HG03354 (cell line): ENCODE measurements around the gene SLA2.
"Not testable (repeated sequence)": the region's sequence is repeated elsewhere in the genome, so short reads cannot be mapped to it uniquely, and the experiment has no call there.

ENCODE experiments used
- ATAC-seq: cut with Tn5 transposase; IDR thresholded peaks from one replicate; pipeline ENCODE4 v1.9.1; 2021; ENCODE audit warnings: mild to moderate bottlenecking; ENCODE audit not compliant: unreplicated experiment, poor library complexity, severe bottlenecking

Gene SLA2, protein sequence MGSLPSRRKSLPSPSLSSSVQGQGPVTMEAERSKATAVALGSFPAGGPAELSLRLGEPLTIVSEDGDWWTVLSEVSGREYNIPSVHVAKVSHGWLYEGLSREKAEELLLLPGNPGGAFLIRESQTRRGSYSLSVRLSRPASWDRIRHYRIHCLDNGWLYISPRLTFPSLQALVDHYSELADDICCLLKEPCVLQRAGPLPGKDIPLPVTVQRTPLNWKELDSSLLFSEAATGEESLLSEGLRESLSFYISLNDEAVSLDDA

DNA sequence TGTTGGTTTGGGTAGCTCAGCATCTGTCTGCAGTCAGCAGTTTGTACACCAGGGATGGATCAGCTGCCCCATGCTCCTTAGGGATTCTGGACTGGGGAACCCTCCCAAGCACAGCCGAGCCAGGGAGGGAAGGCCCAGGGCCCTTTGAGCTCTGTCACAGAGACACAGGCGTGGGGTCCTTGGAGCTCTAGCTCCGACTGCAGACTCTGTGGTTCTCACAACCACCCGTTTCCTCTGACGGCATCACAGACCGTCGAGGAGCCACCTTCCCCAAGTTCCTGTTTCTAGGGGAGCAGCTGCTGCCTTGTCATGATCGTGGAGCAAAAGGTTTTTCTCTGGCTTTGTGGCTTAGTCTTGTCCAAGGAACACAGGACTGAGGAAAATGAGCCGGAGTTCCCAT lies at the start of gene SLA2:
SLA2 (minus strand) TSS at position 199 of the 400 bp plus-strand sequence. CDS start 4,861 bp downstream, outside the sequence.
- no peak for ATAC-seq

DNA sequence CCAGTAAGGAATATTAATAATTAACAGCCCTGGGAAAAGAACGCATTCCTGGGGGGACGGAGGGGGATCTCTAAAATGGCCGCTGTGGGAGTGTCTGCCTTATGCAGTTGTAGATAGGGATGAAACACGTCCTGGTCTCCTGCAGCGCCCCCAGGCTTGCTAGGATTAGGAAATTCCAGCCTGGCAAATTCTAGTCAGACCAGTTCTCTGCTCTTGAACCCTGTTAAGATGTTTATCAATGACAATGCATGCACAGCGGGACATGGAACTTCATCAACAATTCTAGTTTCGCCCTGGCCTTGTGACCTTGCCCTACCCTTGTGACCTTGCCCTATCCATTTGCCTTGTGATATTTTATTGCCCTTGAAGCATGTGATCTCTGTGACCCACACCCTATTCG lies 49.5 kb upstream of the SLA2 start:
- not testable (repeated sequence) for ATAC-seq

DNA sequence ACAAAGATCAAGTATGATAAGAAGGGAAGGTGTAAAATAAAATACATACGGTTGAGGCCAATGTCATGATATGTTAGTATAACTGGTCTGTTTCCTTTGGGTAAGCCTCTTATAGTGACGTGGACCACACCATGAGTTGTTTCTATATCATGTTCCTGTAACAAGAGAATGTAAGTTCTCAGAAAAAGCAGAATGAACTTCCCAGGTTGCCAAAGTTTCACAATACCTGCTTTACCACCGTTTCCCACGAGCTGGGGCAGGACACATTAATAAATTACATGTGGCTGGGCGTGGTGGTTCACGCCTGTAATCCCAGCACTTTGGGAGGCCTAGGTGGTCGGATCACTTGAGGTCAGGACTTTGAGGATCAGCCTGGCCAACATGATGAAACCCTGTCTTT lies 42.6 kb upstream of the SLA2 start:
- no peak for ATAC-seq

DNA sequence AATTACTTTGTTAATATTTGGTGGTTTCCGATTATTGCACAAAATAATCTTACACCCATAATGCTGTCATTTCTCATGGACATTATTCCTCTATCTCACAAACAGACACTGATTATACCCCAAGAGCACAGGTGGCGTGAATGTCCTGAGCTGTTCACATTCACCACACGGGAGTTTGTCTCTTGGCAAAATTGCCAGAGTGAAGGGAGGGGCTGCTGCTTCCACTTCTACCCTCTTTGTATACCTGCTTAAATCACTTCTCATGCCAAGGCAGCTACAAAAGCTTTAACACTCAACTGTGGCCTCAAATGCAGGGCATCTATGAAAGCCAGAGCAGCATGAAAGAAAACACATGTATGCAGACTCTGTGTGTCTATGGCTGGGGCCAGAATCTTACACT lies 41.9 kb upstream of the SLA2 start:
- ATAC-seq, result no peak

- no peak for ATAC-seq
Measured at GRCh38 chr20:36686944-36687343, 40.9 kb upstream of the SLA2 start.

GRCh38 chr20:36686504-36686903 lies 40.5 kb upstream of the SLA2 start:
- ATAC-seq, result no peak

DNA sequence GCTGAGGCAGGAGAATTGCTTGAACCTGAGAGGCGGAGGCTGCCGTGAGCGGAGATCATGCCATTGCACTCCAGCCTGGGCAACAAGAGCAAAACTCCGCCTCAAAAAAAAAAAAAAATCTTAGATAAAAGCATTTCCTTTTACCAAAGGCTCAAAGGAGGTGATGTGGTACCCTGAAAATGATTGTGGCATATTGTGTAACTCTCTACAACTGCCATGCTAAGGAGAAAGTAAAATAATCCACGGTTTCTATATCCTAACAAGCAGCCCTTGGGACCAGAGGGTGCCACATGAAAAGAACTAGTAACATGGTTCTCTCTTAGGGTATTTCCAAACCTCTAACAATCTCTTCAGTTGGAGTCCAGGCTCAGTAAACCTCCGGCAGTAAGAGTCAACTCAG lies 38.8 kb upstream of the SLA2 start:
- no peak for ATAC-seq

DNA sequence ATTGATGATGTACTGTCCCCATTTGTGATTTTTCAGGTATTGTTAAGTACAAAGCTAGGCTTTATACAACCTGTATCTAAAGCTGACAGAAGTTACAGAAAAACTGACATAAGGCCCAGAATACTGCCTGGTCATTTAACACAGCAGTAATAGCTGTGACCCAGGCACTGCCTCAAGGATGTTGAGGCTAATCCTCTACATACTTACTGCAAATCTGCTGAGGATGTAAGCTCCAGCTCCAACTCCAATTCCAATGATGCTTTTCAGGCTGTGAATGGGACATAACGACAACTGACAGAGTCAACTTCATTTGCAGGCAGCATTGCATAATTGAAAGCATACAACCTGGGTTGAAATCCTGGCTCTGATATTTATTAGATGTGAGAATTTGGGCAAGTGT lies 36.3 kb upstream of the SLA2 start:
- no peak for ATAC-seq

GRCh38 chr20:36677422-36677771 lies 31.4 kb upstream of the SLA2 start:
- ATAC-seq, result no peak

DNA sequence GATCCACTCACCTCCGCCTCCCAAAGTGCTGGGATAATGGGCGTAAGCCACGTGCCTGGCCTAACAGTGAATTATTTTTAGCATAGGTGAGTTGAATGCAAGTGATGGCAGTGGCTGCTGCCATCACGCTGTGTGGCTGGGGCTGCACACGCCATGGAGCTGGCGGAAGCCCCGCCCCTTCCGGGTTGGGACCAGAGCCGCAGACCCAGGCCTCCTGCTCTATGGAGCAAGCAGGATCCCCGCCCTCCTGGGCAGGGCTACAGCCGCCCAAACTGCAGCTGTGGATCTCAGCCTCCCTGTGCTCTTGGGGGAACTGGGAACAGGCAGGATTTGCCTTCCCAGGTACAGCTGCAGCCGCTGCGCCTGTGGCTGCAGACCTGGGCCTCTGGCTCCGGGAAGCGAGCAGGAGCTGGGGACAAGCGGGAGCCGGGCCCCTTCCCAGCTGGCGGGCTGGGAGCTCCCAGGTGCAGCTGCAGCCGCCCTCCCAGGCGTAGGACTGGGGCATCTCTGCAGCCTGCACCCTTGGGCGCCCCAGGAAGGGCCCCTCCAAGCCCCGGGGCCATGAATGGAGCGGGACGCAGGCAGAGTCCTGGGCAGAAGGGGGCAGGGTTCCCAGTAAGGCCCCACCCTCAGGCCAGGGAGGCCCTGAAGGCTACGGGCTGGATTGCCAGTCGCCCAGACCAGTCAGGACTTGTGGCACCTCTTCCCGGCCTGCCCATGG lies 30.9 kb upstream of the SLA2 start:
- ATAC-seq, result no peak

GRCh38 chr20:36675545-36675944 lies 29.5 kb upstream of the SLA2 start:
- not testable (repeated sequence) for ATAC-seq

DNA sequence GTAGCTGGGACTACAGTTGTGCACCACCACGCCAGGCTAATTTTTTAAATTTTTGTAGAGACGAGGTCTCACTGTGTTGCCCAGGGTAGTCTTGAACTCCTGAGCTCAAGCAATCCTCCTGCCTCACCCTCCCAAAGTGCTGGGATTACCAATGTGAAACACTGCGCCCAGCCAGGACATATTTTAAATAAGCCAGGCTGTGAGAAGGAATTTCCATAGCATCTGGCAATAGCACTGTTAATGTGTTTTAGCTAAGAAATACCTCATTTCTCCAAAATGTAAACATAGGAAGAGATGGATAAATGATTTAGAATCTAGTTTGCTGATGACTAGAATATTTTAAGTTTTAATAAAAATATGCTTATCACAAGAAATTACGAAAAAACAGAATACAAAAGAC lies 27.0 kb upstream of the SLA2 start:
- no peak for ATAC-seq

- no peak for ATAC-seq
Measured at GRCh38 chr20:36670665-36671357, 24.8 kb upstream of the SLA2 start.

GRCh38 chr20:36666181-36666740 lies 20.3 kb upstream of the SLA2 start:
- ATAC-seq, result no peak

- no peak for ATAC-seq
Measured at GRCh38 chr20:36663031-36663430, 17.0 kb upstream of the SLA2 start.

- ATAC-seq, result no peak
Measured at GRCh38 chr20:36658300-36658699, 12.3 kb upstream of the SLA2 start.

GRCh38 chr20:36656733-36657132 lies 10.7 kb upstream of the SLA2 start:
- no peak for ATAC-seq

GRCh38 chr20:36655004-36655403 lies 9.0 kb upstream of the SLA2 start:
- no peak for ATAC-seq

GRCh38 chr20:36654506-36654905 lies 8.5 kb upstream of the SLA2 start:
- no peak for ATAC-seq

DNA sequence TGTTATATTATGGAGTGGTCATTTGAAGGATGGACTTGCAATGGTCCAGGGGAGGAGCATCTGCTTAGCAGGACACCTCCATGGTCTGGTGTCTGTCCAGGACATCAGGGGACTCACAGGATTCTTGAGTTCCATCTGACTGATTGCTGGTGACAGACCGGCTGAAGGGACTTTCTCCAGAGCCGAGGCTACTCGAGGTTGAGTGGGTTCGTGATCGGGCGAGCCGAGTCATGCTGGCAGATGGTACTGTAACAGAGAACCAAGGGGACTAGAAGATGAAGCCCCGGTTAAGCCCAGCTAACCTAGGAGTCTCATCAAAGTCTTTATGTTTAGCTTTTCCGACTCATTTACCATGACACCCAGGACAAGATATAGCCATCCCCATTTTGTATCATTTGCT lies 7.5 kb upstream of the SLA2 start:
- no peak for ATAC-seq
